ENCODE measurements around the gene JKAMP.

GRCh38 chr14:59532419-59532818, 48.1 kb downstream of the JKAMP start:
- TF ChIP-seq CTCF (IDR thresholded peaks at IDR 0.05): no peak
- TF ChIP-seq EZH2 (IDR thresholded peaks at IDR 0.05): no peak
- no peak for TF ChIP-seq EZH2phosphoT487 (IDR thresholded peaks at IDR 0.05)

All from neural progenitor cell (in vitro differentiated cells).